H1 (cell line): Measurements from ENCODE around the gene LIAS. TPM values are rescaled to one million over a fixed set of nuclear protein-coding genes. Genes with fewer than 3 reads are reported as not detected.

ENCODE experiments used
- CTCF ChIA-PET: fragments of 300-600 bp; sonication (Branson Sonifier 250); formaldehyde crosslinking; loops from one replicate; lab custom pipeline; 2021; ENCODE audit not compliant: partially characterized antibody; lab: Charles Lee
- POLR2A ChIA-PET: fragments of 300-600 bp; sonication (Branson Sonifier 250); formaldehyde crosslinking; loops from one replicate; lab custom pipeline; 2021; ENCODE audit warnings: inconsistent platforms; ENCODE audit not compliant: partially characterized antibody; lab: Charles Lee
- DNase-seq, 2 experiments: peaks; one replicate each; pipeline versions ENCODE4 v3.0.0 to v3.0.0-alpha.2; 2010 to 2022; ENCODE audit warnings: low spot score in 2 of 2, low read depth in 1 of 2, mixed read lengths in 1 of 2
- FAIRE-seq: peaks from 2 replicates; lab custom pipeline; 2011; peaks lifted over from hg19 to GRCh38; lab: Jason Lieb, UNC
- H2AFZ ChIP-seq: 2 replicates; pipeline ENCODE4 v1.8.1; 2012; ENCODE audit warnings: low read length, inconsistent platforms
- H2AK5ac ChIP-seq: 2 replicates; pipeline ENCODE4 v1.6.1; 2013; ENCODE audit warnings: low read depth, low read length
- H2BK120ac ChIP-seq: replicated peaks from 2 replicates; pipeline ENCODE3; 2013; ENCODE audit warnings: low read depth, low read length, inconsistent platforms
- H2BK12ac ChIP-seq: 2 replicates; pipeline ENCODE4 v1.6.1; 2013; ENCODE audit warnings: low read depth, low read length
- H2BK15ac ChIP-seq: 2 replicates; pipeline ENCODE4 v1.6.1; 2013; ENCODE audit warnings: low read length
- H2BK20ac ChIP-seq: 2 replicates; pipeline ENCODE4 v1.6.1; 2013; ENCODE audit warnings: low read length
- H2BK5ac ChIP-seq: 2 replicates; pipeline ENCODE4 v1.6.1; 2013; ENCODE audit warnings: low read depth, low read length
- H3K14ac ChIP-seq: 2 replicates; pipeline ENCODE4 v1.6.1; 2013; ENCODE audit warnings: inconsistent platforms; ENCODE audit not compliant: insufficient read length
- H3K18ac ChIP-seq: 2 replicates; pipeline ENCODE4 v1.6.1; 2013; ENCODE audit warnings: low read length; ENCODE audit errors: extremely low read depth
- H3K23ac ChIP-seq: 2 replicates; pipeline ENCODE4 v1.6.1; 2013; ENCODE audit warnings: inconsistent platforms; ENCODE audit not compliant: insufficient read length
- H3K23me2 ChIP-seq: 2 replicates; pipeline ENCODE4 v1.6.1; 2013; ENCODE audit warnings: low read depth, low read length
- H3K27ac ChIP-seq: 2 replicates; pipeline ENCODE4 v1.6.1; 2011; ENCODE audit warnings: low read depth, low read length, inconsistent platforms
- H3K27me3 ChIP-seq, 4 experiments: replicated peaks in 1 of 4; 1 replicate in 1 of 4; 2 replicates in 3 of 4; pipeline versions ENCODE4 v1.6.1 to v1.8.1; 2011 to 2013; ENCODE audit warnings: low read length in 3 of 4, mild to moderate bottlenecking in 3 of 4, inconsistent platforms in 2 of 4, mixed read lengths in 2 of 4, moderate library complexity in 1 of 4; ENCODE audit not compliant: control insufficient read depth in 3 of 4, insufficient read depth in 3 of 4; ENCODE audit errors: extremely low read depth in 1 of 4
- H3K36me3 ChIP-seq, 4 experiments: 2 replicates each; pipeline versions ENCODE4 v1.6.1 to v1.8.1; 2011 to 2013; ENCODE audit warnings: mild to moderate bottlenecking in 4 of 4, low read length in 3 of 4, moderate library complexity in 2 of 4, control low read depth in 1 of 4, inconsistent platforms in 1 of 4; ENCODE audit not compliant: insufficient read depth in 4 of 4, control insufficient read depth in 2 of 4
- H3K4ac ChIP-seq: replicated peaks from 2 replicates; pipeline ENCODE3; 2013; ENCODE audit warnings: low read length, low read depth, mixed read lengths, inconsistent platforms; ENCODE audit not compliant: insufficient read length
- H3K4me1 ChIP-seq, 4 experiments: replicated peaks in 1 of 4; 1 replicate in 1 of 4; 2 replicates in 3 of 4; pipeline versions ENCODE4 v1.6.1 to v1.8.1; 2011 to 2013; ENCODE audit warnings: low read length in 3 of 4, inconsistent platforms in 2 of 4, mixed read lengths in 1 of 4; ENCODE audit not compliant: insufficient read depth in 4 of 4, control insufficient read depth in 3 of 4
- H3K4me2 ChIP-seq, 2 experiments: 2 replicates each; pipeline versions ENCODE4 v1.6.1 to v1.8.1; 2011 to 2013; ENCODE audit warnings: low read depth in 2 of 2, low read length in 2 of 2, control low read depth in 1 of 2, inconsistent platforms in 1 of 2, mild to moderate bottlenecking in 1 of 2; ENCODE audit not compliant: insufficient read depth in 1 of 2
- H3K4me3 ChIP-seq, 4 experiments: fragments of 200-600, 300-600 bp in 1 of 4; sonication (generic), shearing (Covaris generic), sonication (Bioruptor Twin) in 1 of 4; 2 replicates each; pipeline versions ENCODE4 v1.5.1 to v1.8.1; 2011 to 2016; ENCODE audit warnings: low read length in 4 of 4, low read depth in 3 of 4, control low read depth in 2 of 4, inconsistent platforms in 2 of 4, mild to moderate bottlenecking in 2 of 4, mixed read lengths in 1 of 4, moderate library complexity in 1 of 4; ENCODE audit not compliant: insufficient read depth in 2 of 4; ENCODE audit errors: extremely low read depth in 1 of 4
- H3K56ac ChIP-seq: replicated peaks from 2 replicates; pipeline ENCODE3; 2013; ENCODE audit warnings: low read depth, mild to moderate bottlenecking, mixed read lengths, low read length, inconsistent platforms; ENCODE audit not compliant: insufficient read length
- H3K79me1 ChIP-seq: 2 replicates; pipeline ENCODE4 v1.6.1; 2013; ENCODE audit warnings: low read depth, low read length, control low read depth
- H3K79me2 ChIP-seq, 2 experiments: 2 replicates each; pipeline versions ENCODE4 v1.6.1 to v1.8.1; 2012 to 2013; ENCODE audit warnings: low read length in 2 of 2, mild to moderate bottlenecking in 2 of 2, inconsistent platforms in 1 of 2; ENCODE audit not compliant: insufficient read depth in 2 of 2, control insufficient read depth in 1 of 2
- H3K9ac ChIP-seq, 4 experiments: replicated peaks in 1 of 4; 1 replicate in 1 of 4; 2 replicates in 3 of 4; pipeline versions ENCODE4 v1.6.1 to v1.8.1; 2011 to 2013; ENCODE audit warnings: low read depth in 3 of 4, low read length in 3 of 4, control low read depth in 2 of 4, mild to moderate bottlenecking in 2 of 4, moderate library complexity in 2 of 4, inconsistent platforms in 1 of 4; ENCODE audit errors: extremely low read depth in 1 of 4
- H3K9me3 ChIP-seq, 2 experiments: 2 replicates each; pipeline versions ENCODE4 v1.6.1 to v1.8.1; 2012 to 2013; ENCODE audit warnings: mild to moderate bottlenecking in 2 of 2, moderate library complexity in 2 of 2, control low read depth in 1 of 2, inconsistent platforms in 1 of 2, low read depth in 1 of 2, low read length in 1 of 2, mixed read lengths in 1 of 2; ENCODE audit not compliant: insufficient read depth in 2 of 2
- H4K20me1 ChIP-seq, 2 experiments: replicated peaks in 1 of 2; 2 replicates each; pipeline versions ENCODE3 to v1.8.1; 2011 to 2013; ENCODE audit warnings: inconsistent platforms in 2 of 2, low read length in 2 of 2, mild to moderate bottlenecking in 1 of 2; ENCODE audit not compliant: insufficient read depth in 2 of 2, control insufficient read depth in 1 of 2
- H4K5ac ChIP-seq: 2 replicates; pipeline ENCODE4 v1.6.1; 2013; ENCODE audit warnings: low read length, low read depth, mixed read lengths, inconsistent platforms; ENCODE audit not compliant: insufficient read length
- H4K8ac ChIP-seq: 2 replicates; pipeline ENCODE4 v1.8.0; 2013; ENCODE audit warnings: mild to moderate bottlenecking, moderate library complexity, low read length, inconsistent platforms; ENCODE audit not compliant: insufficient read depth; ENCODE audit errors: extremely low read depth
- H4K91ac ChIP-seq: replicated peaks from 2 replicates; pipeline ENCODE3; 2013; ENCODE audit warnings: low read length, mixed read lengths, inconsistent platforms; ENCODE audit not compliant: insufficient read length
- BRCA1 ChIP-seq: IDR thresholded peaks from 2 replicates; pipeline ENCODE4 v1.6.1; 2012; ENCODE audit warnings: low read depth, low read length, improper control_type of control experiment
- GTF2F1 ChIP-seq: IDR thresholded peaks from 2 replicates; pipeline ENCODE4 v1.6.1; 2012; ENCODE audit warnings: low read depth, low read length, improper control_type of control experiment, borderline replicate concordance
- MAFK ChIP-seq: IDR thresholded peaks from 2 replicates; pipeline ENCODE4 v1.6.1; 2012; ENCODE audit warnings: low read depth, mild to moderate bottlenecking, improper control_type of control experiment, low read length
- SAP30 ChIP-seq: fragments of 300-600 bp; sonication (generic); IDR thresholded peaks from 2 replicates; pipeline ENCODE4 v1.7.1; 2012; ENCODE audit warnings: low read length, moderate library complexity, mild to moderate bottlenecking, inconsistent platforms; ENCODE audit not compliant: insufficient read depth, insufficient replicate concordance
- SIN3A ChIP-seq, 2 experiments: IDR thresholded peaks in 1 of 2; conservative IDR thresholded peaks in 1 of 2; 2 replicates each; pipeline ENCODE4 v1.6.1; 2011 to 2012; ENCODE audit warnings: low read length in 2 of 2, improper control_type of control experiment in 1 of 2, low read depth in 1 of 2, mild to moderate bottlenecking in 1 of 2
- SIRT6 ChIP-seq: IDR thresholded peaks from one replicate; pipeline ENCODE4 v1.7.1; 2012; ENCODE audit warnings: low read length, inconsistent platforms
- SP4 ChIP-seq: IDR thresholded peaks from 2 replicates; pipeline ENCODE4 v1.6.1; 2012; ENCODE audit warnings: low read length, inconsistent platforms
- TCF12 ChIP-seq: IDR thresholded peaks from 2 replicates; pipeline ENCODE4 v1.6.1; 2011; ENCODE audit warnings: low read depth, mild to moderate bottlenecking, low read length
- YY1 ChIP-seq: IDR thresholded peaks from 2 replicates; pipeline ENCODE4 v1.6.1; 2011; ENCODE audit warnings: low read depth, mild to moderate bottlenecking, low read length
- WGBS, 2 experiments: shearing (Covaris generic) in 1 of 2; methylation state at CpG; one replicate each; pipeline versions ENCODE4 v1.1.6 to v1.1.7; 2013 to 2015; ENCODE audit warnings: low lambda C conversion rate in 2 of 2, mixed read lengths in 2 of 2, inconsistent platforms in 1 of 2, low coverage in 1 of 2, missing lambda C conversion rate in 1 of 2; ENCODE audit not compliant: insufficient replicate concordance in 2 of 2, insufficient coverage in 1 of 2, insufficient read length in 1 of 2; ENCODE audit errors: extremely low coverage in 1 of 2, missing lambda C conversion rate in 1 of 2; 5-methylcytosine and 5-hydroxymethylcytosine counted together
- polyA plus RNA-seq, 7 experiments: library from polyadenylated mRNA; depleted of rRNA in 3 of 7; stranded (reverse) in 5 of 7; unstranded in 2 of 7; fragments of >200 nt in 5 of 7; fragments of 200-250 nt in 2 of 7; gene quantifications; 1 replicate in 5 of 7; 2 replicates in 1 of 7; 4 replicates in 1 of 7; pipeline versions ENCODE4 v1.2.1 to v1.2.3, GENCODE V29; 2011 to 2013; ENCODE audit warnings: missing spikeins in 2 of 7, mixed read lengths in 2 of 7
- total RNA-seq: library from RNA; stranded (reverse); fragmentation: NEBNext Ultra II Directional; extraction: Animal tissue kit (Norgen Biotek cat#: 25700); gene quantifications from 2 replicates; pipeline ENCODE4 v1.2.1, GENCODE V29; 2021
- TF ChIP-seq, protein P1 (sequence below): IDR thresholded peaks from 2 replicates; pipeline ENCODE4 v1.6.1; 2011; ENCODE audit warnings: low read depth, mild to moderate bottlenecking, low read length; ENCODE audit not compliant: insufficient read depth
- TF ChIP-seq, protein P2 (sequence below): IDR thresholded peaks from 2 replicates; pipeline ENCODE4 v1.6.1; 2012; ENCODE audit warnings: inconsistent platforms

LIAS gene
- total and polyA plus RNA-seq, 2 of the 8 experiments (the other 6 are each of a cell fraction or from before 2014, with no cell fraction given) = 10.5 to 24.9 TPM

GRCh38 chr4:39466747-39467146 lies 7.9 kb downstream of the LIAS start:
- WGBS, 2 experiments = 90% methylated on average over 4 of the region's 4 CpGs; no CpG with 5 or more reads in 1 of the 2 experiments
- no peaks in the 10 kb centered on the region for H3K23me2 ChIP-seq
- no peaks in the 10 kb centered on the region for H3K9me3 ChIP-seq
- no peak overlapping the region for H3K18ac ChIP-seq
- ChIA-PET CTCF (interaction anchor here (0.6 to 1.2 kb wide), 5 partner anchors 8 to 332 kb away, joined by 3 to 6 read pairs (median 3); partner anchors contain the start of gene RPL9), POLR2A (interaction anchor here (0.7 to 2.9 kb wide), 3 partner anchors 10 to 468 kb away, joined by 3 to 32 read pairs (median 3); partner anchors contain the start of genes LIAS and RPL9)
- H3K56ac ChIP-seq = no peak overlapping the region
- no peak overlapping the region for H2BK15ac ChIP-seq
- H3K4ac ChIP-seq = no peak overlapping the region
- no peak overlapping the region for H2BK12ac ChIP-seq
- no peaks in the 10 kb centered on the region for H3K79me2 ChIP-seq
- FAIRE-seq = no peak
- H4K91ac ChIP-seq = no peak overlapping the region
- no peak overlapping the region for H2BK20ac ChIP-seq
- H3K9ac ChIP-seq = no peak overlapping the region
- H3K27ac ChIP-seq = no peak overlapping the region
- H3K4me1 ChIP-seq = no peaks in the 10 kb centered on the region
- no peak overlapping the region for H3K23ac ChIP-seq
- no peak overlapping the region for H3K4me2 ChIP-seq
- TF ChIP-seq, protein P1, sequence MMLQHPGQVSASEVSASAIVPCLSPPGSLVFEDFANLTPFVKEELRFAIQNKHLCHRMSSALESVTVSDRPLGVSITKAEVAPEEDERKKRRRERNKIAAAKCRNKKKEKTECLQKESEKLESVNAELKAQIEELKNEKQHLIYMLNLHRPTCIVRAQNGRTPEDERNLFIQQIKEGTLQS = no peak
- TF ChIP-seq MAFK = no peak
- TF ChIP-seq SIRT6 = no peak
- no peak for TF ChIP-seq SAP30
- TF ChIP-seq GTF2F1 = no peak
- no peak for TF ChIP-seq SIN3A (conservative IDR thresholded peaks at IDR 0.05 in 1 of 2, IDR thresholded peaks at IDR 0.05 in 1 of 2; ENCODE audit: low read depth in 1 of 2, low read length in 2 of 2)
- TF ChIP-seq TCF12 = no peak
- TF ChIP-seq YY1 = no peak
- TF ChIP-seq BRCA1 = no peak
- TF ChIP-seq, protein P2, sequence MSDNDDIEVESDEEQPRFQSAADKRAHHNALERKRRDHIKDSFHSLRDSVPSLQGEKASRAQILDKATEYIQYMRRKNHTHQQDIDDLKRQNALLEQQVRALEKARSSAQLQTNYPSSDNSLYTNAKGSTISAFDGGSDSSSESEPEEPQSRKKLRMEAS = no peak
- no peak for TF ChIP-seq SP4
- no peak overlapping the region for H2BK5ac ChIP-seq
- H3K14ac ChIP-seq = no peak overlapping the region
- no peak overlapping the region for H2AFZ ChIP-seq
- H3K79me1 ChIP-seq = no peaks in the 10 kb centered on the region
- no peaks in the 10 kb centered on the region for H3K27me3 ChIP-seq
- H3K36me3 ChIP-seq = peaks cover 3 to 38% (median 25%) of the 10 kb centered on the region in 4 experiments
- H4K5ac ChIP-seq = no peak overlapping the region
- no peak overlapping the region for H3K4me3 ChIP-seq
- no peak for DNase-seq
- no peak overlapping the region for H2BK120ac ChIP-seq
- no peak overlapping the region for H2AK5ac ChIP-seq
- H4K20me1 ChIP-seq = no peaks in the 10 kb centered on the region
- H4K8ac ChIP-seq = no peak overlapping the region
